SU-DHL-6 (cell line): Measurements from ENCODE around the gene ACAP2.

Source experiments
- CTCF ChIP-seq: fragments of 200-600 bp; sonication (generic); IDR thresholded peaks from one replicate; pipeline ENCODE4 v1.5.1; 2017; ENCODE audit warnings: antibody characterized with exemption, mild to moderate bottlenecking, low read length, moderate library complexity; ENCODE audit not compliant: insufficient read depth, poor library complexity, severe bottlenecking
- EZH2phosphoT487 ChIP-seq: fragments of 200-600 bp; sonication (generic), shearing (Covaris generic); conservative IDR thresholded peaks from 2 replicates; pipeline ENCODE4 v1.6.1; 2018; ENCODE audit warnings: mild to moderate bottlenecking, antibody characterized with exemption, low read length, moderate library complexity, mixed read lengths

DNA sequence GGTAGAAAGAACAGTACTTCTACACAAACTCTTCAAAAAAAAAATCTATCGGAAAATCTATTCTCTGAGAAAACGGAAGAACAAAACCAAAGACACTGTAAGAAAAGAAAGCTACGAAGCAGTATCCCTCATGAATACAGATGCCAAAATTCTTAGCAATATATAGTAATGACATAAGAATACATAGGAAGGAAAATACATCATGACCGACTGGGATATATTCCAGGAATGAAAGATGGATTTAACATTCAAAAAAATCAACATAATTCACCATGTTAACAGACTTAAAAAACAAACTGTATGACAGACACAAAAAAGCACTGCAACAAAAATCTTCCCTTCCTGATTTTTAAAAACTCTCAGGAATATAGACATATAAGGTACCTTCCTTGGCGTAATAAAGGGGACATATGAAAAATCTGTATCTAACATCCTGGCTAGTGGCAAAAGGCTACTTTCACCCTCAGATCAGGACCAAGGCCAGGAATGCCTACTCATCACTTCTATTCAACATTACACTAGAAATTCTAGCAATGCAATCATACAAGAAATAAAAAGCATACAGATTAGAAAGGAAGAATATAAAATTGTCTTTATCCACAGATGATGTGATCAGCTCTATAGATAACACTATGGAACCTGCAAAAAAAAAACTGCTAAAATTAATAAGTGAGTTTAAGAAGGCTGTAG, 94.2 kb downstream of the ACAP2 start:
- TF ChIP-seq CTCF (no peak), EZH2phosphoT487 (no peak)
